Femur (tissue), 1 donor: ENCODE results near the gene ETV3.
"Not testable (repeated sequence)": the region's sequence is repeated elsewhere in the genome, so short reads cannot be mapped to it uniquely, and the experiment has no call there.

Experiments used
- DNase-seq: peaks from one replicate; pipeline ENCODE4 v3.0.0-alpha.2; 2017

The ETV3 gene

GRCh38 chr1:157111396-157112165, 26.6 kb downstream of the ETV3 start:
- peak; percentile 6 for DNase-seq

DNA sequence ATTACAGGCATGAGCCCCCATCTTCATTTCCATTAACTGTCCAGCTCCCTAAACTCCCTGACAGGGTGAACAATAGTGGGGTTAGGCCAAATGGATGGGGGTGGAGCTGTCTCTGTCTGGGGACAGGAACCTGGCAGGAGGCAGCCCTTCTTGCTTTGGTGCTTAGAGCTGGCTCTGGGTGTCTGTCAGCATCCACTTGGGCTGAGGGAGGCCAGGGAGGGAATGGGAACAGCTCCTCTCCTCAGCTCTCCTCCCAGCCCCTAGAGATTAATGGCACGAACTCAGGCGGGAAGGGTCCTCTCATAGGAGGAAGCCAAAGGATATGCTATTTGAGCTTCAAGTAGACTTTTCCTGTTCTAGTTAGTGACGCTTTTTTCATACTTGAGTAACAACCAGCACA, 27.5 kb downstream of the ETV3 start:
- peak; percentile 9 for DNase-seq

DNA sequence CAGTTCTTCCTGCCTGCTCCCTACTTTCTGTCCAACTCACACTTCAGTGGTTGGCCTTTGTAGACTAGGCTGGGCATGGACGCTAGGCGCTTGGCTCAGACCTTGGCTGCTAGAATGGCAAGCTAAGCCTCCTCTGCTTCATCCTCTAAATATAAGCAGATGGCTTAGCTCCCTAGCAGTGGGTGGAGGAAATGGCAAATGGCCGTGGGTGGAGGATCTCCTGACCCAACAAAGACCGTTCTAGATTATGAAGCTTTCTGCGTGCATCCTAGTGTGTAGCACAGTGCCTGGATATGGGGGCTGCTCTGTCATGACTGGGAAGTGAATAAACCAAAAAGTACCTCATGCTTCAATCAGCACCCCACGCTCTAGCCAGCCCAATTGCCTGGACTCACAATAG, 28.2 kb downstream of the ETV3 start:
- DNase-seq, result peak; percentile 13

DNA sequence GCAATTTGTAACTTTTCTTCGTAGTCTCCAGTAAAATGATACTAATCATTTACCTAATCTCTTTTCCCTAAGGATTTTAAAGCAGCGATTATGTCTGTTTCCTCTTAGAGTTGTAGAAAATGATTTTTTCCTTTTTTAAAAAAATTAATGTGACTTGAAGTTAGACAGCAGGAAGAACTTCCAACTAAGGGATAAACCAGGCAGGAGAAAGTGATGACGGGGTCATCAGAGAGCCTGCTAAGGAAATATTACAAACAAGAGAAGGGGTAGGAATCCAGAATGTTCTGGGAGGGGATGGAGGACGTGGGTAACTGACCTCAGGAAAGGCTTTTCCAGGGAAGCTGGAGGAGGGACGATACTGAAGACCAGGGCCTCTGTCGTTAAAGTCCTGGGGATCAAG, 29.7 kb downstream of the ETV3 start:
- no peak for DNase-seq

DNA sequence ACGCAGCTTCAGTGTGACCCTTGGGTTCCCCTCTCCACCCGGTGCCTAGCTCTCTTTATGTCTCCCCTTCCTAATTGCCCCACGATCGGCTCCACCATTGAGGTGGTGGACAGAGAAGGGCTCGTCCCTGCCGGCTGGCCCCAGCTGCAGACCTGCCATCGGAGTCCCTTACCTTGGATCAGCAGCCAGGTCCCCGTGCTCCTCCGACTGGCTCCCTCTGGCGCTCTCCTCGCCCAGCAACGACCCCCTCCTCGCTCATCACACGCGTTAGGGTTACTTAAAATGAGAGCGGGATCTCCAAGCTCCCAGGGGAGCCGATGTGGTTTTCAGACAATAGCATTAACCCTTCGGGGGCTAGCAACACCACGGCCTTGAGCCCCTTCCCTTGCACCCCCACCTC, 30.5 kb downstream of the ETV3 start:
- no peak for DNase-seq

GRCh38 chr1:157106813-157107189, 31.4 kb downstream of the ETV3 start:
- peak; percentile 5 for DNase-seq

- DNase-seq, result peak; percentile 34
These were observed 32.0 kb downstream of the ETV3 start for GRCh38 chr1:157105988-157106812.

GRCh38 chr1:157105298-157105987, 32.8 kb downstream of the ETV3 start:
- DNase-seq, result peak; percentile 8

- DNase-seq, result peak; percentile 3
These were observed 33.4 kb downstream of the ETV3 start for GRCh38 chr1:157104598-157105293.

DNA sequence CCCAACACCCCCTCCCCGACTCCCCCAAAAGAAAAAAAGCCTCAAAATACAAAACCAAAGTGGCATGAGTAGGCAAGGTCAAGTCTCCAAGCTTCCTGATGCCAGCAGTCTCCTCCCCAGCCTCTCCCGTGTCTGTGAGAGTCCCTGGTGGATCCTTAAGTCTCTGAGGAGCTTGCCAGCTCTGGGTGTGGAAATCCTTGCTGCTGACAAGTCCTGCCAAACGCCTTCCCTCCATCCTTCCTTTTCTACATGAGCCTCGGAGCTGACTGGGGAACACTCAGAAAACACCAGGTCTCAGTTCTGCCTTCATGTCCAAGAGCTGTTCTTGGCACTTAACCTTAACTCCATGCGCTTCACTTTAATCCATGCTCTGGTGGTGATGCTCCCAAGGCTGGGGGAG, 34.9 kb downstream of the ETV3 start:
- DNase-seq, result no peak

DNA sequence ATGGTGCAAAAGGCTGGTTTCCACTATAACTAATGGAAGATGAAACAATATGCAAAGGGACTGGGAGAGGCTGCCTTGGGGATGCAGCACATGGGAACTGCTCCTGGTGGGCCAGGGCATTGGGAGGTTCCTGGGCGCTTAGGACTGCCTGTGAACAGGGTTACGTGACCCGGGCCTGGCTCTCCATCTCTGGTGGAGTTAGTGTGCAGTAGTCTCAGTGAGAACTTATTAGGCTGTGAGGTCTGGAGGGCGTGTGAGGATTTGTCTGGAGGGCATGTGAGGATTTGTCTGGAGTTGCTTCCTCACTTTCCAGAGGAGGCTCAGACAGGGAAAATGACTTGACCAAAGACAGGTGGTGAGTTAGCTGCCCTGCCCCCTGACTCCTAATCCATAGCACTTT, 37.0 kb downstream of the ETV3 start:
- DNase-seq, result no peak

GRCh38 chr1:157099633-157100009, 38.6 kb downstream of the ETV3 start, which contains the start of gene ETV3L:
ETV3L (minus strand) TSS chr1:157099808; CDS start chr1:157099523, 285 bp downstream.
- no peak for DNase-seq

DNA sequence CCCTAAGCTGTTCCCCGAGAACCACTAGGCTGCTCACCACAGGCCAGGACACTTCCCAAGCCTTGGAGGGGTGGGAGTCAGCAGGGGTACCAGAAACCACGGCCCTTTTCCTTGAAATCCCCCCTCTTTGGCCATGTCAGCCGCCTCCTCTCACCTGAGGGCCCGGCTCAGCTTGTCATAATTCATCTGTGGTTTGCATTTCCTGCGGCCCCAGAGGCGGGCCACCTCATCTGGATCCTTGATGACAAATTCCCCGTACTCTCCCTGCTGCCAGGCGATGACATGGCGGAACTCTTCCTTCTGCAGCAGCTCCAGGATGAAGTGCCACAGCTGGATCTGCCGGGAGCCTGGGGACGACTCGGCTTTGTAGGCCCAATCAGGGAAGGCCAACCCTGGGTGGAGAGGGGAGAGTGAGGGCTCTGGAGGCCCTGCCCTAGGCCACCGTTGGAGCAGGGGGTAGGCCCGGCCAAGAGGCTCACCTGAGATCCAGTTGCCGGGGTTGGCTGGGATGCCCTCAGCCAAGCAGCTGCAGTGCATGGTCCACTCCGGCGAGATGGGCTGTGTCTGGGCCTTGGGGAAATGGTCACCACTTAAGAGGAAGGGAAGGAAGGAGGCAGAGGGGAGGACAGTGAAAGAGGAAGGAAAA, 39.1 kb downstream of the ETV3 start:
- not testable (repeated sequence) for DNase-seq

DNA sequence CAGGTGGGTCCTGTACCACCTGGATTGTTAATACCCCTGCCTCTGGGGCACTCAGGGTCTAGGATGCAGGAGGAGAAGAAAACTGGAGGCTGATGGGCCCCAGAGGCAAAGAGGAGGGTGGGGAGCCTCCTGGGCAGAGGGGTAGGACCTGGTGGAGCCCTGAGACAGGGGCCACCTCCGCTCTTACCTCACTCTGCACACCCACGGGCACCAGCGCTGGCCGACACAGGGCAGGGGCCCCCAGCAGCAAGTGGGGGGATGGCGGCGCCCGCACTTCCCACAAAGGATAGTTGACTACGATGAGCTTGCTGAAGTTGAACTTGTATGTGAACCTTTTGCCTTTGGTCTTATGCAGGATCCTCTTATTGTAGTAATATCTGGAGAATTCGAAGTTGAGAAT, 39.7 kb downstream of the ETV3 start:
- no peak for DNase-seq

GRCh38 chr1:157097692-157098091, 40.5 kb downstream of the ETV3 start:
- no peak for DNase-seq

DNA sequence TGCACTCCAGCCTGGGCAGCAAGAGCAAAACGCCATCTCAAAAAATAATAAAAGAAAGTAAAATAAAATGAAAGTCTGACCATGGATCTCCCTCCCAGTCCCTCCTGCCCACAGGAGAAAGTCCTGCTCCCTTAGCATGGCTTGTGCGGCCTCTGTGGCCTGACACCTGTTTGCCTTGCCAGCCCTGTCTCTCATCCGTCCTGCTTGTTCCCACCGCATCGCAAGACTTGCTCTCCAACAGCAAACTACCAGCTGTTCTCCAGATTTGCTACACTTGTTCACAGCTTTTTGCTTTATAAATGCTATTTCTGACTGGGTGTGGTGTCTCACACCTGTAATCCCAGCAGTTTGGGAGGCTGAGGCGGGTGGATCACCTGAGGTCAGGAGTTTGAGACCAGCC, 41.3 kb downstream of the ETV3 start:
- no peak for DNase-seq

DNA sequence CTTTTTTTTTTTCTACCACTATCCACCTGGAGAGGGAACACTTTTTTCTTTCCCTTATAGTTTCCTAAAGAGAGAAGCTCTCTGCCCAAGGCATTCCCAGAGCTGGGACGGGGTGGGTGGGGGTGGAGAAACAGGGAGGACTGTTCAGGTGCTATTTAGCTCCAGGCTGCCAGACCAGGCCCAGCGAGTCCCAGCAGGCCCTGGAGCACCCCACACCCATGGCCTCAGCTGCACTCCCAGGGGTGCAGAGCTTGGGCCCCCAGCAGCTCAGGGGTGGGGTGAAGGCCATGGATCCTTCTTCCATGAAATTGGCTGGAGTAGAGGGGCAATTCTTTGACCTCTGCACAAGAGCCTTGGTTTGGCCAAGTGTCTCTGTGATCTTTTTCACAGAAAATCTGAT, 42.6 kb downstream of the ETV3 start:
- DNase-seq, result no peak

DNA sequence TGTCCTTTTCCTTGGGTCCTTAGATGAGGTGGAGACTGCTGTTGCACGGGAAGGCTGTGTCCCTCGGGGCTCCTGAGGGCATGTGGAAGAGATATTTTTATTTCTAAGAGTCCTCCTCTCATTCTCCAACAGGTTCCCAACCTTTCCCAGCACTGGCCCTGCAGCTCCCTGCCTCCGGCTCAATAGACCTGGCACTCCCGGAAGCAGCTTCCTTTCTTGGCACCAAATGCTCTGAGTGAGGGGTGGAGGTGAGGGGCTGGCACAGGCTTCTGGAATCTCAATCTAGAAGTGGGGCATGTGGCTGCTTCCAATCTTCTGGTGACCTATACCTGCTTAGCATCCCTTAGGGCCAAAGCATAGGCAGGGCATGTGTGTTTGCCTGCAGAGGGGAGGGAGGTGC, 43.1 kb downstream of the ETV3 start:
- no peak for DNase-seq

DNA sequence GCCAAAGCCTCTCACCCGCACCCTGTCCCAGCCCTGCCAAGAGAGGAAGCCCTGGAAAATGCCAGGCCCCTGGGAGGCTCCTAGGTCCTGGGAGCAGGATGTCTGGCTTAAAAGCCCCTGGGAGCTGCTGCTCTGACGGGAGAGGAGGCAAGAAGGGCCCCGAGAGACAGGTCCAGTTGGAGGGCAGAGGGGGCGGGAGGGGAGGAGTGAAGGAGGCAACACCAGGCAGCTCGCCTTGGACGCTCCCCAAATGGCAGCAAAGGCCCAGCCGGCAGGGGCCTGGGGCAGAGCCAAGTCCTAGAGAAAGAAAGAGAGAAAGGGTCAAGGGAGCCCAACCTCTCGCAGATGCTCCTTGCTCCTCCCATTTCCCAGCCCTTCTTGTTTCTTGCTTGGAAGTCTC, 45.4 kb downstream of the ETV3 start:
- peak; percentile 55 for DNase-seq

GRCh38 chr1:157091668-157092273, 46.4 kb downstream of the ETV3 start:
- DNase-seq, result peak; percentile 13

- peak; percentile 13 for DNase-seq
These were observed 47.0 kb downstream of the ETV3 start for GRCh38 chr1:157091186-157091585.

DNA sequence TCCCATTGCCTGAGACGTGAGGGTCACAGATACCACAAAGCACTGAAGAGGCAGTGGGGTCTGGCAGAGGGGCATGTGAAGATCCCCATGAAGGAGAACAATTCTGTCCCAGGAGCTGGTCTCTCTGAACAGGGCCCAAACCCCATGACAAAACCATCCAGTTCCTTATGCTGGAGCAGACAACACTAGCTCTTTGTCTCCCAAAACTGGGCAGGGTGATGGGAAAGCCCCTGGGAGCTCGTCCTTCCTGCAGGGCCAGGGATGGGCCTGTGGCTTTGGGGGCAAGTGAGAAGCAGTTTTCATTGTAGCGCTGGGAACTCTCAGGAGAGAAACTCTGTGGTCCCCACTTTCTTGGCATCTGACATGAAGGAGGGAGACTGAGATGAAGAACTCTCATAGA, 47.4 kb downstream of the ETV3 start:
- DNase-seq, result peak; percentile 19
